Left lung (tissue), 10 donors: ENCODE results near the gene CHRND. TPM values are rescaled to one million over a fixed set of nuclear protein-coding genes. Genes with fewer than 3 reads are reported as not detected.

Source experiments
- ATAC-seq: fragments of 200-7000 bp; cut with Tn5 transposase; one replicate; pipeline ENCODE4 v1.9.1; 2020; ENCODE audit warnings: moderate library complexity
- DNase-seq, 4 donors: peaks; one replicate each; pipeline ENCODE4 v3.0.0-alpha.2; 2013 to 2020
- H3K27ac ChIP-seq, 2 donors: fragments of 200-600 bp; sonication (generic) in 1 of 2; one replicate each; pipeline versions ENCODE4 v1.5.0 to v1.8.0; 2020 to 2021
- H3K27me3 ChIP-seq, 2 donors: fragments of 200-600 bp; sonication (generic) in 1 of 2; one replicate each; pipeline versions ENCODE4 v1.5.0 to v1.8.0; 2020 to 2021
- H3K36me3 ChIP-seq, 2 donors: fragments of 200-600 bp; sonication (generic) in 1 of 2; one replicate each; pipeline versions ENCODE4 v1.5.0 to v1.8.0; 2020 to 2021
- H3K4me1 ChIP-seq, 2 donors: fragments of 200-600 bp; one replicate each; pipeline ENCODE4 v1.8.0; 2021
- H3K4me3 ChIP-seq, 2 donors: fragments of 200-600 bp; sonication (generic) in 1 of 2; one replicate each; pipeline versions ENCODE4 v1.5.0 to v1.8.0; 2020 to 2021; ENCODE audit warnings: mild to moderate bottlenecking in 1 of 2
- H3K9me3 ChIP-seq, 2 donors: fragments of 200-600 bp; sonication (generic) in 1 of 2; one replicate each; pipeline versions ENCODE4 v1.5.0 to v1.8.0; 2020 to 2021
- CTCF ChIP-seq, 2 donors: fragments of 200-600 bp; sonication (generic) in 1 of 2; IDR thresholded peaks; one replicate each; pipeline versions ENCODE4 v1.5.0 to v1.8.0; 2021; ENCODE audit warnings: antibody characterized with exemption in 2 of 2
- intact Hi-C, 2 donors: fragments of 100-400 bp; cut with DNase I; formaldehyde crosslinking; loops; one replicate each; pipeline versions ENCODE4 v1.11.2 to v1.14.2; 2022
- polyA plus RNA-seq, 6 donors: library from polyadenylated mRNA; unstranded; fragments of 120-200 nt; gene quantifications; one replicate each; pipeline ENCODE4 v1.2.1, GENCODE V29; 2013; ENCODE audit not compliant: insufficient read length in 6 of 6
- total RNA-seq, 2 donors: library from RNA; stranded (reverse); fragmentation: NEBNext Ultra II Directional; extraction: Animal tissue kit (Norgen Biotek cat#: 25700); gene quantifications; one replicate each; pipeline ENCODE4 v1.2.1, GENCODE V29; 2021
- donor health status: DM: no; HTN: yes; CAD: no.
- donor health status: DM: no; HTN: no; CAD: no.

CHRND gene
- total and polyA plus RNA-seq, 8 donors = not detected

- Histone ChIP-seq H3K27me3 (peaks cover 45 to 95% of the 10 kb centered on the region in 2 donors), H3K4me3 (peak overlapping the region in 1 of 2 donors; percentile 5), H3K36me3 (no peaks in the 10 kb centered on the region), H3K4me1 (peaks cover 12 to 28% of the 10 kb centered on the region in 2 donors), H3K27ac (no peak overlapping the region), H3K9me3 (no peaks in the 10 kb centered on the region)
- peak; percentile 22 for ATAC-seq
- intact Hi-C loops = loop anchor here in 1 of 2 donors (5.0 to 10.0 kb wide), 2 partner anchors 72 to 619 kb away; no protein-coding TSS in a partner anchor
- DNase-seq = peak in 2 of 4 donors; percentile 30 to 80
- no peak for TF ChIP-seq CTCF (IDR thresholded peaks at IDR 0.05)
Measured at GRCh38 chr2:232523682-232524597, 2.0 kb upstream of the CHRND start.

- ATAC-seq = no peak
- peaks cover 45 to 89% of the 10 kb centered on the region in 2 donors for H3K27me3 ChIP-seq
- peak in 1 of 4 donors; percentile 56 for DNase-seq
- no peaks in the 10 kb centered on the region for H3K9me3 ChIP-seq
- no peaks in the 10 kb centered on the region for H3K36me3 ChIP-seq
- intact Hi-C loops = loop anchor here in 1 of 2 donors (5.0 to 10.0 kb wide), 2 partner anchors 72 to 620 kb away; no protein-coding TSS in a partner anchor
- TF ChIP-seq CTCF (IDR thresholded peaks at IDR 0.05) = no peak
- H3K27ac ChIP-seq = no peak overlapping the region
- H3K4me1 ChIP-seq = peaks cover 12 to 28% of the 10 kb centered on the region in 2 donors
- H3K4me3 ChIP-seq = no peak overlapping the region
Measured at GRCh38 chr2:232524771-232525170, 1.2 kb upstream of the CHRND start.

GRCh38 chr2:232525199-232525598 is 761 bp upstream of the CHRND start:
- DNase-seq (peak in 1 of 4 donors; percentile 43), ATAC-seq (no peak)
- Histone ChIP-seq H3K36me3 (no peaks in the 10 kb centered on the region), H3K9me3 (no peaks in the 10 kb centered on the region), H3K27me3 (peaks cover 45 to 89% of the 10 kb centered on the region in 2 donors), H3K27ac (no peak overlapping the region), H3K4me3 (no peak overlapping the region), H3K4me1 (peaks cover 12 to 28% of the 10 kb centered on the region in 2 donors)
- TF ChIP-seq CTCF (IDR thresholded peaks at IDR 0.05) = no peak
- intact Hi-C loops = loop anchor here in 1 of 2 donors (10.0 kb wide), 1 partner anchor 620 kb away; no protein-coding TSS in a partner anchor

GRCh38 chr2:232526372-232526941 is 497 bp downstream of the CHRND start:
- Histone ChIP-seq H3K27me3 (peaks cover 45 to 82% of the 10 kb centered on the region in 2 donors), H3K9me3 (no peaks in the 10 kb centered on the region), H3K4me1 (peaks cover 12 to 28% of the 10 kb centered on the region in 2 donors), H3K36me3 (no peaks in the 10 kb centered on the region), H3K27ac (no peak overlapping the region), H3K4me3 (no peak overlapping the region)
- DNase-seq = peak in 1 of 4 donors; percentile 61
- no peak for TF ChIP-seq CTCF (IDR thresholded peaks at IDR 0.05)
- intact Hi-C loops = loop anchor here in 1 of 2 donors (10.0 kb wide), 1 partner anchor 622 kb away; no protein-coding TSS in a partner anchor
- ATAC-seq = no peak
